C4-2B (cell line): Measurements from ENCODE around the gene INTS6.

ENCODE experiments used
- ZFX ChIP-seq: fragments of 450-650 bp; IDR thresholded peaks from 2 replicates; pipeline ENCODE4 v1.6.1; 2017
- TF ChIP-seq, protein P1 (sequence below): fragments of 450-650 bp; conservative IDR thresholded peaks from 2 replicates; pipeline ENCODE4 v1.5.1; 2017; ENCODE audit warnings: mild to moderate bottlenecking

DNA sequence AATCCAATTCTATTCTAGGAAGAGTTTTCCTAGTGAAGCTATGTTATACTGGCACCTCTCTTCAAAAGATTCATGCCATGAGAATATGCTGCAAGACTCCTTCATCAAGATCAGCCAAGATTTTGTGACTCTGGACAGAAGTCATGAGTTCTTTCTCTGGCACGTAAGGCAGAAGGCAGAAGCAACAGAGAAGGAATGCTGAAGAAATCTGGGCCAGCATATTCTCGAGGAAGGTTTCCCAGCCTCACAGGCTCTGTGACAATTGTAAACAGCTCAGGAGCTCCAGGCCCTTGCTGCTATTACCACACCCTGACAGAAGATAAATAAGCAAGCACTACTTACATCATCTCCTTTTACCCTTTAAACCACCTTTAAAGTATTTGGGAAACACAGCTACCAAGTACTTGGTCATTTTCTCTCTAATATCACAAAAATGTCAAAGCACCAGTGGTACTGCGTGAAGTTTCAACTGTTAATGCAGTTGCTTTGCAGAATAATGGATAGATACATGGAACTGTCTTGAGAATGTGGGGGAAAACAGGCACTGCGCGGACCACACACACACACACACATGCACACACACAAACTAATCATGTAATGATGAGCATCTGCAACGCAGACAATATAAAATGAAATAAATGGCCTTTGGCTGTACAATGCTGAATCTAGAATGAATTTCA lies 55.4 kb downstream of the INTS6 start:
- TF ChIP-seq, protein P1, sequence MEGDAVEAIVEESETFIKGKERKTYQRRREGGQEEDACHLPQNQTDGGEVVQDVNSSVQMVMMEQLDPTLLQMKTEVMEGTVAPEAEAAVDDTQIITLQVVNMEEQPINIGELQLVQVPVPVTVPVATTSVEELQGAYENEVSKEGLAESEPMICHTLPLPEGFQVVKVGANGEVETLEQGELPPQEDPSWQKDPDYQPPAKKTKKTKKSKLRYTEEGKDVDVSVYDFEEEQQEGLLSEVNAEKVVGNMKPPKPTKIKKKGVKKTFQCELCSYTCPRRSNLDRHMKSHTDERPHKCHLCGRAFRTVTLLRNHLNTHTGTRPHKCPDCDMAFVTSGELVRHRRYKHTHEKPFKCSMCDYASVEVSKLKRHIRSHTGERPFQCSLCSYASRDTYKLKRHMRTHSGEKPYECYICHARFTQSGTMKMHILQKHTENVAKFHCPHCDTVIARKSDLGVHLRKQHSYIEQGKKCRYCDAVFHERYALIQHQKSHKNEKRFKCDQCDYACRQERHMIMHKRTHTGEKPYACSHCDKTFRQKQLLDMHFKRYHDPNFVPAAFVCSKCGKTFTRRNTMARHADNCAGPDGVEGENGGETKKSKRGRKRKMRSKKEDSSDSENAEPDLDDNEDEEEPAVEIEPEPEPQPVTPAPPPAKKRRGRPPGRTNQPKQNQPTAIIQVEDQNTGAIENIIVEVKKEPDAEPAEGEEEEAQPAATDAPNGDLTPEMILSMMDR: no peak
- TF ChIP-seq ZFX: no peak
